Measurements from ENCODE around the gene MTSS2.

Gene MTSS2

DNA sequence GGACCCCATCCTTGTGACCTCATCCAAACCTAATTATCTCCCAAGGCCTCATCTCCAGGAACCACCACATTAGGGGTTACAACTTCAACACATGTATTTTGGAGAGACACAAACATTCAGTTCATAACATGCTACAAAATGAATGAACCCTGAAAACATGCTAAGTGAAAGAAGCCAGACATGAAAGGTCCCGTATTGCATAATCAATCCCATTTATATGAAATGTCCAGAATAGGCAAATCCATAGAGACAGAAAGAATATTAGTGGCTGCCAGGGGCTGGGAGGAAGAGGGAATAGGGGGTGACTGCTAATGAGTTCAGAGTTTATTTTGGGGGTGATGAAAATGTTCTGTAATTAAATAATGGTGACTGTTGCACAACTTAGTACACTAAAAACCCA lies 43.2 kb downstream of the MTSS2 start:
- H3K27ac ChIP-seq, result no peak overlapping the region
- no peak for DNase-seq (ENCODE audit: low read depth, low spot score)

- no peak for DNase-seq (ENCODE audit: low read depth, low spot score)
- H3K27ac ChIP-seq, result no peak overlapping the region
Observed at GRCh38 chr16:70638814-70639792, 46.8 kb downstream of the MTSS2 start.
